ENCODE results near the gene ADK.
A peak's percentile ranks its signal among the peaks of the same experiment; 100 is the strongest.

Gene ADK

GRCh38 chr10:74377476-74377875 is 226.5 kb downstream of the ADK start:
- DNase-seq: no peak

- DNase-seq: no peak
These were observed 228.5 kb downstream of the ADK start for GRCh38 chr10:74379474-74379873.

- no peak for DNase-seq
These were observed 229.8 kb downstream of the ADK start for GRCh38 chr10:74380795-74381194.

- no peak for DNase-seq
These were observed 230.4 kb downstream of the ADK start for GRCh38 chr10:74381291-74381853.

- no peak for DNase-seq
These were observed 231.6 kb downstream of the ADK start for GRCh38 chr10:74382663-74383062.

GRCh38 chr10:74383642-74384041 is 232.6 kb downstream of the ADK start:
- DNase-seq: no peak

GRCh38 chr10:74384615-74385183 is 233.7 kb downstream of the ADK start:
- no peak for DNase-seq

- DNase-seq: no peak
These were observed 237.8 kb downstream of the ADK start for GRCh38 chr10:74388801-74389200.

GRCh38 chr10:74391786-74392185 is 240.8 kb downstream of the ADK start:
- DNase-seq: no peak

- no peak for DNase-seq
These were observed 243.5 kb downstream of the ADK start for GRCh38 chr10:74394416-74394969.

- no peak for DNase-seq
These were observed 249.2 kb downstream of the ADK start for GRCh38 chr10:74400186-74400585.

- DNase-seq: no peak
These were observed 255.0 kb downstream of the ADK start for GRCh38 chr10:74406006-74406405.

GRCh38 chr10:74415146-74415839 is 264.3 kb downstream of the ADK start:
- no peak for DNase-seq

- no peak for DNase-seq
These were observed 266.4 kb downstream of the ADK start for GRCh38 chr10:74417397-74417796.

- DNase-seq: peak; percentile 87
These were observed 267.4 kb downstream of the ADK start for GRCh38 chr10:74418285-74418872.

- peak; percentile 41 for DNase-seq
These were observed 268.5 kb downstream of the ADK start for GRCh38 chr10:74419491-74419951.

- DNase-seq: no peak
These were observed 268.9 kb downstream of the ADK start for GRCh38 chr10:74419958-74420375.

- DNase-seq: no peak
These were observed 273.5 kb downstream of the ADK start for GRCh38 chr10:74424565-74424964.

GRCh38 chr10:74425456-74426001 is 274.5 kb downstream of the ADK start:
- DNase-seq: no peak

- DNase-seq: no peak
These were observed 280.8 kb downstream of the ADK start for GRCh38 chr10:74431816-74432215.

GRCh38 chr10:74432841-74433594 is 282.0 kb downstream of the ADK start:
- no peak for DNase-seq

- no peak for DNase-seq
These were observed 282.6 kb downstream of the ADK start for GRCh38 chr10:74433595-74433956.

GRCh38 chr10:74433993-74434392 is 283.0 kb downstream of the ADK start:
- DNase-seq: no peak
